ENCODE measurements around the gene TMEM25.

The TMEM25 gene

DNA sequence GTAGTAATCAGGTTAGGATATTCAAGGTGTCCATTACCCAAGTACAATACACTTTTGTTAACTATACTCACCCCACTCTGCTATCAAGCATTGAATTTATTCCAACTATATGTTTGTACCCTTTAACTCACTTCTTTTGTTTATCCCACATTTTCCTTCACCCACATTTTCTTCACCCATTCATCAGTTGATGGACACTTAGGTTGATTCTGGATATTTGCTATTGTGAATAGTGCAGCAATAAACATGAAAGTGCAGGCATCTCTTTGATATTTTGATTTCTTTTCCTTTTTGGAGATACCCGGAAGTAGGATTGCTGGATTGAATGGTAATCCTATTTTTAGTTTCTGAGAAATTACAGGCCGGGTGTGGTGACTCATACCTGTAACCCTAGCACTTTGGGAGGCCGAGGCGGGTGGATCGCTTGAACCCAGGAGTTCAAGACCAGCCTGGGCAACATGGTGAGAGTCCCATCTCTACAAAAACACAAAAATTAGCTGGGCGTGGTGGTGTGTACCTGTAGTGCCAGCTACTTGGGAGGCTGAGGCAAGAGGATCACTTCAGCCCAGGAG is 6.5 kb downstream of the TMEM25 start:
- no peak for DNase-seq (ENCODE audit: low read depth)
- no peak overlapping the region for H3K4me3 ChIP-seq (replicated peaks; ENCODE audit: low read depth, low read length)
- TF ChIP-seq, protein P1, sequence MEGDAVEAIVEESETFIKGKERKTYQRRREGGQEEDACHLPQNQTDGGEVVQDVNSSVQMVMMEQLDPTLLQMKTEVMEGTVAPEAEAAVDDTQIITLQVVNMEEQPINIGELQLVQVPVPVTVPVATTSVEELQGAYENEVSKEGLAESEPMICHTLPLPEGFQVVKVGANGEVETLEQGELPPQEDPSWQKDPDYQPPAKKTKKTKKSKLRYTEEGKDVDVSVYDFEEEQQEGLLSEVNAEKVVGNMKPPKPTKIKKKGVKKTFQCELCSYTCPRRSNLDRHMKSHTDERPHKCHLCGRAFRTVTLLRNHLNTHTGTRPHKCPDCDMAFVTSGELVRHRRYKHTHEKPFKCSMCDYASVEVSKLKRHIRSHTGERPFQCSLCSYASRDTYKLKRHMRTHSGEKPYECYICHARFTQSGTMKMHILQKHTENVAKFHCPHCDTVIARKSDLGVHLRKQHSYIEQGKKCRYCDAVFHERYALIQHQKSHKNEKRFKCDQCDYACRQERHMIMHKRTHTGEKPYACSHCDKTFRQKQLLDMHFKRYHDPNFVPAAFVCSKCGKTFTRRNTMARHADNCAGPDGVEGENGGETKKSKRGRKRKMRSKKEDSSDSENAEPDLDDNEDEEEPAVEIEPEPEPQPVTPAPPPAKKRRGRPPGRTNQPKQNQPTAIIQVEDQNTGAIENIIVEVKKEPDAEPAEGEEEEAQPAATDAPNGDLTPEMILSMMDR (IDR thresholded peaks at IDR 0.05; ENCODE audit: low read length, missing control alignments) = no peak

DNA sequence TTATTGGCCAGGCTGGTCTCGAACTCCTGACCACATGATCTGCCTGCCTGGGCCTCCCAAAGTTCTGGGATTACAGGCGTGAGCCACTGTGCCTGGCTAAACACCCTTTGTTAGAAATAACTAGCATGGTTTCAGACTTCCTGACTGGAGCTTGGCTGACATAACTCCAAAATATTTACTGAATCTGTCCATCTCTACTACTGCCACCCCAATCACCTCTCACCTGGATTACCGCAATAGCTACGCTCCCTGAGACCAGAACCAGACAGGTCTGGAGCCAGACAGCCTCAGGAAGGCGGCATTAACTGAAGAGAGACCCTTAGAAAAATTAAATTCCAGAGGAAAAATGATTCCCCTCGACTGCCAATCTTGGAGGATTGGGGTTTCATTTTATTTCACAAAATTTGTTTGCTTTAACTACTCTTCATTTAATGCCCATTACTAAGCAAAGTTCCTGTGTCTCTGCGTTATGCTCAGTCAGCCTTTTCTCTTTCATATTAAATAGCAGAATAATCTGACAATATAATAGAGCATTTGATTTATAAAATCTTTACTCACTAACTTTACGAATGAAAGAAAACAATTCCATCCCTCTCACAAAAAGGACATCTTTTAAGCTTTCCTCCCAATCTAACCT is 13.1 kb downstream of the TMEM25 start:
- no peak for DNase-seq (ENCODE audit: low read depth)
- H3K4me3 ChIP-seq (replicated peaks; ENCODE audit: low read depth, low read length) = no peak overlapping the region
- TF ChIP-seq, protein P1 (IDR thresholded peaks at IDR 0.05; ENCODE audit: low read length, missing control alignments) = no peak

DNA sequence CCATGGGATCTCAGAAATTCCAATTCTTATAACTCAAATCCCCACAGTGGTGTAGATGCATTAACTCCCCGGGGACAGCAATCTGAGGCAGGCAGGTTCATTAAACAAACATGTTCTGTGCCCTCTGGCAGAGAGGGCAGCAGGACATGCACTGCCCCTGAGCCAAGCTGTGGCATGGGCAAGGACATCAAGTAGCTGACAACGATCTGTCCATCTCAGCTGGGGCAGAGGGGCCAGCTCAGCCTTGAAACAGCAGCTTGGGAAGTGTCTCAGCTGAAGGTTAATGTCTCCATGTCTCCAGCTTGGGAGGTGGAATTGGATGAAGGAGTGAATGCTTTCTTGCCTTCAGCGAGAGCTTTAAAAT is 13.6 kb downstream of the TMEM25 start:
- no peak for DNase-seq (ENCODE audit: low read depth)
- TF ChIP-seq, protein P1 (IDR thresholded peaks at IDR 0.05; ENCODE audit: low read length, missing control alignments) = no peak

DNA sequence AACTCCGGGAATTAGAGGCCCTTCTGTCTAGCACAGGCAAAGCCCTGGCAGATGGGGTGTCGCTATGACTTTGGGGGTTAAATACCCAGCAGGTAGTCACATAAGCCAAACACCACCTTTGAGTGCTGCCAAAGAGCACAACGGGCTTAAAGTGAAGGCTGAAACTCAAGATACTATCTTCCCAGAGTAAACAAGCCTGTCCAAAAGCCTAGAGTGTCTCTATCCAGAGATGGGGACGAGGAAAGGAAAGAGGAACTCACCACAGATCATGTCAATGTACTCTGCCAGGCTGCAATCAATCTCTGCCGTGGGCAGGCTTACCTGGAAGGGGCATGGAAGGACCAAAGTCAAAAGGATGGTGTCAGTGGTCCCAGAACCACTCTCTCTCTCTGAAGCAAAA is 14.5 kb downstream of the TMEM25 start:
- no peak overlapping the region for H3K4me3 ChIP-seq (replicated peaks; ENCODE audit: low read depth, low read length)
- TF ChIP-seq, protein P1 (IDR thresholded peaks at IDR 0.05; ENCODE audit: low read length, missing control alignments) = no peak
- DNase-seq (ENCODE audit: low read depth) = no peak

More for the DNA sequence above, 13.6 kb downstream of the TMEM25 start:
- H3K4me3 ChIP-seq (replicated peaks; ENCODE audit: low read depth, low read length) = no peak overlapping the region

GRCh38 chr11:118547132-118547531 is 16.1 kb downstream of the TMEM25 start:
- H3K4me3 ChIP-seq (replicated peaks; ENCODE audit: low read depth, low read length) = no peak overlapping the region
- TF ChIP-seq, protein P1 (IDR thresholded peaks at IDR 0.05; ENCODE audit: low read length, missing control alignments) = no peak
- no peak for DNase-seq (ENCODE audit: low read depth)

- no peak overlapping the region for H3K4me3 ChIP-seq (replicated peaks; ENCODE audit: low read depth, low read length)
- no peak for DNase-seq (ENCODE audit: low read depth)
- TF ChIP-seq, protein P1 (IDR thresholded peaks at IDR 0.05; ENCODE audit: low read length, missing control alignments) = no peak
These were observed 21.3 kb downstream of the TMEM25 start for GRCh38 chr11:118552341-118552740.

GRCh38 chr11:118560806-118561205 is 29.8 kb downstream of the TMEM25 start:
- DNase-seq (ENCODE audit: low read depth) = no peak
- TF ChIP-seq, protein P1 (IDR thresholded peaks at IDR 0.05; ENCODE audit: low read length, missing control alignments) = no peak
- H3K4me3 ChIP-seq (replicated peaks; ENCODE audit: low read depth, low read length) = no peak overlapping the region
